Measurements from ENCODE around the gene KLHL5.
A peak's percentile ranks its signal among the peaks of the same experiment; 100 is the strongest.

Gene KLHL5, protein sequence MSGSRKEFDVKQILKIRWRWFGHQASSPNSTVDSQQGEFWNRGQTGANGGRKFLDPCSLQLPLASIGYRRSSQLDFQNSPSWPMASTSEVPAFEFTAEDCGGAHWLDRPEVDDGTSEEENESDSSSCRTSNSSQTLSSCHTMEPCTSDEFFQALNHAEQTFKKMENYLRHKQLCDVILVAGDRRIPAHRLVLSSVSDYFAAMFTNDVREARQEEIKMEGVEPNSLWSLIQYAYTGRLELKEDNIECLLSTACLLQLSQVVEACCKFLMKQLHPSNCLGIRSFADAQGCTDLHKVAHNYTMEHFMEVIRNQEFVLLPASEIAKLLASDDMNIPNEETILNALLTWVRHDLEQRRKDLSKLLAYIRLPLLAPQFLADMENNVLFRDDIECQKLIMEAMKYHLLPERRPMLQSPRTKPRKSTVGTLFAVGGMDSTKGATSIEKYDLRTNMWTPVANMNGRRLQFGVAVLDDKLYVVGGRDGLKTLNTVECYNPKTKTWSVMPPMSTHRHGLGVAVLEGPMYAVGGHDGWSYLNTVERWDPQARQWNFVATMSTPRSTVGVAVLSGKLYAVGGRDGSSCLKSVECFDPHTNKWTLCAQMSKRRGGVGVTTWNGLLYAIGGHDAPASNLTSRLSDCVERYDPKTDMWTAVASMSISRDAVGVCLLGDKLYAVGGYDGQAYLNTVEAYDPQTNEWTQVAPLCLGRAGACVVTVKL

DNA sequence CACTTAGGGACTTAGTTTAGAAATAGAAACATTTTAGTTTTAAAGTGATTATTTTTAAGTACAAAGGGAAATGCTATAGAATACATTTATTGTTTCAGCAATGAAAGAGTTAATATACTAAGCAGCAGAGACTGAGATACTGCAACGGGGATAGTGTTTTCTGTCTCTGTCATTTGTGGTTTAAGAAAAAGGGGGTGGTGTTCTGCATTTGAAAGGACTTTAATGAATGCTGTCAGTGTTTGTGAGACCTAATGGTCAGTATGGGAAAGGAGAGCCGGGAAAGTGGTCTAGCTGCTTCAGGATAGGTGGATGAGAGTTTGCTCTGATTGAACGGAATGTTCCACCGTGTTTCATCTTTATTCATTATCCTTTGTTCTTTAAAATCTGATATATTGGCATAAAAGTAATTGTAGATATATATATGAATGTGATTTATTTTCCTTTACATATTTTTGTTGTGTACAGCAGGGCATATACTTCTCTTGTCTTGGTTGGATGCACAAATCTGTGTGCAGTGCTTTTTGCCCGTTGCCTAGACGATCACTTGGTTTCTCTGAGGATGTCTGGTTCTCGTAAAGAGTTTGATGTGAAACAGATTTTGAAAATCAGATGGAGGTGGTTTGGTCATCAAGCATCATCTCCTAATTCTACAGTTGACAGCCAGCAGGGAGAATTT, at the start of gene KLHL5:
Gene KLHL5, plus strand, starts transcription at position 139 of the 676 bp plus-strand sequence. Its CDS starts 421 bp downstream, at position 560.
- DNase-seq (ENCODE audit: low read depth, low spot score), result peak; percentile 41
- H3K4me3 ChIP-seq (ENCODE audit: low read depth, low read length), result no peak within 1 kb of the TSS
- TF ChIP-seq, protein P1, sequence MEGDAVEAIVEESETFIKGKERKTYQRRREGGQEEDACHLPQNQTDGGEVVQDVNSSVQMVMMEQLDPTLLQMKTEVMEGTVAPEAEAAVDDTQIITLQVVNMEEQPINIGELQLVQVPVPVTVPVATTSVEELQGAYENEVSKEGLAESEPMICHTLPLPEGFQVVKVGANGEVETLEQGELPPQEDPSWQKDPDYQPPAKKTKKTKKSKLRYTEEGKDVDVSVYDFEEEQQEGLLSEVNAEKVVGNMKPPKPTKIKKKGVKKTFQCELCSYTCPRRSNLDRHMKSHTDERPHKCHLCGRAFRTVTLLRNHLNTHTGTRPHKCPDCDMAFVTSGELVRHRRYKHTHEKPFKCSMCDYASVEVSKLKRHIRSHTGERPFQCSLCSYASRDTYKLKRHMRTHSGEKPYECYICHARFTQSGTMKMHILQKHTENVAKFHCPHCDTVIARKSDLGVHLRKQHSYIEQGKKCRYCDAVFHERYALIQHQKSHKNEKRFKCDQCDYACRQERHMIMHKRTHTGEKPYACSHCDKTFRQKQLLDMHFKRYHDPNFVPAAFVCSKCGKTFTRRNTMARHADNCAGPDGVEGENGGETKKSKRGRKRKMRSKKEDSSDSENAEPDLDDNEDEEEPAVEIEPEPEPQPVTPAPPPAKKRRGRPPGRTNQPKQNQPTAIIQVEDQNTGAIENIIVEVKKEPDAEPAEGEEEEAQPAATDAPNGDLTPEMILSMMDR (IDR thresholded peaks at IDR 0.05; ENCODE audit: low read depth, low read length), result no peak
- in situ Hi-C loops (cut with HindIII; ENCODE audit: low sequenced_read_pairs), result no loop called here

DNA sequence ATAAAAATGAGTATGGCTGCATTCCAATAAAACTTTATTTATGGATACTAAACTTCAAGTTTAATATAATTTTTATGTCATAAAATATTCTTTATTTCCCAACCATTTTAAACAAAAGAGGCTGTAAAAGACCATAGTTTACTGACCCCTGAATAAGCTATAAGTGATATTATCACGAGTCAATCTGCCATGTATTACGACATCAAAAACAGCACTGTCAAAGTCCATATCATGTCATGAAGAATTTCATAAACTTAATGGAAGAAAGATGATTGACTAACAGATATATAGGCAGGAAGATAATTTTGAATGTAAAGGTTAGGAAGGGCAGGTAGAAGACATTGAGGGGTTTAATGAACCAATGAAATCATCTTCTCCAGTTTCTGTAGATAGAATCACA, 48.0 kb upstream of the KLHL5 start:
- TF ChIP-seq, protein P1 (IDR thresholded peaks at IDR 0.05; ENCODE audit: low read depth, low read length), result no peak
- no peak overlapping the region for H3K4me3 ChIP-seq (ENCODE audit: low read depth, low read length)
- DNase-seq (ENCODE audit: low read depth, low spot score), result no peak
- in situ Hi-C loops (cut with HindIII; ENCODE audit: low sequenced_read_pairs), result no loop called here

DNA sequence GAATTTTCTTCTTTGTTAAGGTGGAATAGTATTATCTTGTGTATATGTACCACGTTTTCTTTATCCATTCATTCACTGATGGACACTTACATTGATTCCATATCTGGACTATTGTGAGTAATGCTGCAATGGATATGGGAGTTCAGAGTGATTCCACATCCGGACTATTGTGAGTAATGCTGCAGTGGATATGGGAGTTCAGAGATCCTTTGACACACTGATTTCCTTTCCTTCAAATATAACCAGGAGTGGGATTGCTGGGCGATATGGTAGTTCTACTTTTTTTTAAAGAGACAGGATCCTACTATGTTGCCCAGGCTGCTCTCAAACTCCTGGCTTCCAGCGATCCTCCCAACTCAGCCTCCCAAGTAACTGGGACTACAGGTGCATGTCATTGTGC, 41.9 kb upstream of the KLHL5 start:
- no peak overlapping the region for H3K4me3 ChIP-seq (ENCODE audit: low read depth, low read length)
- in situ Hi-C loops (cut with HindIII; ENCODE audit: low sequenced_read_pairs), result no loop called here
- no peak for DNase-seq (ENCODE audit: low read depth, low spot score)
- TF ChIP-seq, protein P1 (IDR thresholded peaks at IDR 0.05; ENCODE audit: low read depth, low read length), result no peak

DNA sequence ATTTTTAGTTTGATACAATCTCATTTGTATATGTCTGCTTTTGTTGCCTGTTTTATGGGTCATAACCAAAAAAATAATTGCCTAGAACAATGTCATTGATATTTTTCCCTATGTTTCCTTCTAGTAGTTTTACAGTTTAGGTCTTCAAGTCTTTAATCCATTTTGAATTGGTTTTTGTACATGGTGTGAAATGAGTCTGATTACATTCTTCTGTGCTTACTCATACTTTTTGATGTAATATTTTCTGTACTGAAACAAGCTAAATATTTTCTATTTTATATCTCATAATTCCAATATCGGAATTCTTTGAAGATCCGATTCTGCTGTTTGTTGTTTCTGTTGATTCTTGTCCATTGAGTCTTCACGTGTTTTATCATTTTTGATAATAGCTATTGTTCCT, 40.4 kb upstream of the KLHL5 start:
- in situ Hi-C loops (cut with HindIII; ENCODE audit: low sequenced_read_pairs), result no loop called here
- no peak for DNase-seq (ENCODE audit: low read depth, low spot score)

DNA sequence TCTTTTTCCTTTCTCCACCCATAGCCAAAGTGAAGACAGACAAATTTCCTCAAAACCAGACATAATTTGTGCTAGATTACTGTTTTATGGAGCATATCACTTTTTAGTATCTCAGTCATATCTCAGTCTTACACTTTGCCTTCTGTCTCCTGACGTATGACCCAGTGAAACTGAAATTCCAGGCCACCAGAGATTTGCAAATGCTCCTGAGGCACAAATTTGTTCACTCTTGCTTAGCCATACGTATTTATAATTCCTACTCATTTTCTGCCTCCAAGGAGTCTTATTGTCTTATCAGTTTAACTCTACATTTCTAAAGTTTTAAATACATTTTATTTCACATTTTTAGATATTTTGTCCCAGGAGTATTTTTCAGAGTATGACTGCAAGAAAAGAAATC, 39.8 kb upstream of the KLHL5 start:
- H3K4me3 ChIP-seq (ENCODE audit: low read depth, low read length), result no peak overlapping the region
- in situ Hi-C loops (cut with HindIII; ENCODE audit: low sequenced_read_pairs), result no loop called here
- no peak for DNase-seq (ENCODE audit: low read depth, low spot score)
- TF ChIP-seq, protein P1 (IDR thresholded peaks at IDR 0.05; ENCODE audit: low read depth, low read length), result no peak

More for the DNA sequence above, 40.4 kb upstream of the KLHL5 start:
- H3K4me3 ChIP-seq (ENCODE audit: low read depth, low read length), result no peak overlapping the region
- TF ChIP-seq, protein P1 (IDR thresholded peaks at IDR 0.05; ENCODE audit: low read depth, low read length), result no peak

DNA sequence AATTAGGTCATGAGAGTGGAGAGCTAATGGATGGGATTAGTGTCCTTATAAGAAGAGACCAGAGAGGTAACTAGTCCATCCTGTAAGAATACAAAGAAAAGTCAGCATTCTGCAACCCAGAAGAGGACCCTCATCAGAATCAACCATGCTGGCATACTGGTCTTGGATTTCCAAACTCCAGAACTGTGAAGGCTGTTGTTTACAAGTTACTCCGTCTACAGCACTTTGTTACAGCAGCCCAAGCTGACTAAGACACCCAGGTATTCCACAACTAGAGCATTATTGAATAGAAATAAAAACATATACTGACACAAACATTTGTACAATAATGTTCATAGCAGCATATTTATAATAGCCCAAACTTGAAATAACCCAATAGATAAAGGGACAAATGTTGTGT, 39.0 kb upstream of the KLHL5 start:
- no peak for DNase-seq (ENCODE audit: low read depth, low spot score)
- no peak overlapping the region for H3K4me3 ChIP-seq (ENCODE audit: low read depth, low read length)
- in situ Hi-C loops (cut with HindIII; ENCODE audit: low sequenced_read_pairs), result no loop called here
- TF ChIP-seq, protein P1 (IDR thresholded peaks at IDR 0.05; ENCODE audit: low read depth, low read length), result no peak

Data from astrocyte of the spinal cord (primary cell).